ENCODE data around the gene PCYT1A.

The PCYT1A gene

GRCh38 chr3:196180346-196180745 lies 107.2 kb downstream of the PCYT1A start:
- TF ChIP-seq OSR1 (CRISPR knock-in tag; IDR thresholded peaks at IDR 0.05): no peak
- TF ChIP-seq ZC3H10 (CRISPR knock-in tag; IDR thresholded peaks at IDR 0.05): no peak
- no peak for TF ChIP-seq TCF4 (CRISPR knock-in tag; IDR thresholded peaks at IDR 0.05; ENCODE audit: borderline replicate concordance)
- TF ChIP-seq ESRRG (CRISPR knock-in tag; IDR thresholded peaks at IDR 0.05): no peak
- TF ChIP-seq POU6F1 (CRISPR knock-in tag; IDR thresholded peaks at IDR 0.05; ENCODE audit: borderline replicate concordance, low read depth): no peak
- no peak for TF ChIP-seq PATZ1 (CRISPR knock-in tag; IDR thresholded peaks at IDR 0.05; ENCODE audit: borderline replicate concordance)
- TF ChIP-seq ZFP3 (CRISPR knock-in tag; IDR thresholded peaks at IDR 0.05): no peak
- no peak for TF ChIP-seq SNAI2 (CRISPR knock-in tag; IDR thresholded peaks at IDR 0.05)
- TF ChIP-seq CREB5 (CRISPR knock-in tag; IDR thresholded peaks at IDR 0.05; ENCODE audit: low read depth): no peak
- TF ChIP-seq, protein P1, sequence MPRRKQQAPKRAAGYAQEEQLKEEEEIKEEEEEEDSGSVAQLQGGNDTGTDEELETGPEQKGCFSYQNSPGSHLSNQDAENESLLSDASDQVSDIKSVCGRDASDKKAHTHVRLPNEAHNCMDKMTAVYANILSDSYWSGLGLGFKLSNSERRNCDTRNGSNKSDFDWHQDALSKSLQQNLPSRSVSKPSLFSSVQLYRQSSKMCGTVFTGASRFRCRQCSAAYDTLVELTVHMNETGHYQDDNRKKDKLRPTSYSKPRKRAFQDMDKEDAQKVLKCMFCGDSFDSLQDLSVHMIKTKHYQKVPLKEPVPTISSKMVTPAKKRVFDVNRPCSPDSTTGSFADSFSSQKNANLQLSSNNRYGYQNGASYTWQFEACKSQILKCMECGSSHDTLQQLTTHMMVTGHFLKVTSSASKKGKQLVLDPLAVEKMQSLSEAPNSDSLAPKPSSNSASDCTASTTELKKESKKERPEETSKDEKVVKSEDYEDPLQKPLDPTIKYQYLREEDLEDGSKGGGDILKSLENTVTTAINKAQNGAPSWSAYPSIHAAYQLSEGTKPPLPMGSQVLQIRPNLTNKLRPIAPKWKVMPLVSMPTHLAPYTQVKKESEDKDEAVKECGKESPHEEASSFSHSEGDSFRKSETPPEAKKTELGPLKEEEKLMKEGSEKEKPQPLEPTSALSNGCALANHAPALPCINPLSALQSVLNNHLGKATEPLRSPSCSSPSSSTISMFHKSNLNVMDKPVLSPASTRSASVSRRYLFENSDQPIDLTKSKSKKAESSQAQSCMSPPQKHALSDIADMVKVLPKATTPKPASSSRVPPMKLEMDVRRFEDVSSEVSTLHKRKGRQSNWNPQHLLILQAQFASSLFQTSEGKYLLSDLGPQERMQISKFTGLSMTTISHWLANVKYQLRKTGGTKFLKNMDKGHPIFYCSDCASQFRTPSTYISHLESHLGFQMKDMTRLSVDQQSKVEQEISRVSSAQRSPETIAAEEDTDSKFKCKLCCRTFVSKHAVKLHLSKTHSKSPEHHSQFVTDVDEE (CRISPR knock-in tag; IDR thresholded peaks at IDR 0.05): no peak
- no peak for TF ChIP-seq BACH2 (CRISPR knock-in tag; IDR thresholded peaks at IDR 0.05; ENCODE audit: borderline replicate concordance)
- TF ChIP-seq ZNF70 (CRISPR knock-in tag; IDR thresholded peaks at IDR 0.05): no peak
- TF ChIP-seq GLIS3 (CRISPR knock-in tag; IDR thresholded peaks at IDR 0.05): no peak
- TF ChIP-seq, protein P2, sequence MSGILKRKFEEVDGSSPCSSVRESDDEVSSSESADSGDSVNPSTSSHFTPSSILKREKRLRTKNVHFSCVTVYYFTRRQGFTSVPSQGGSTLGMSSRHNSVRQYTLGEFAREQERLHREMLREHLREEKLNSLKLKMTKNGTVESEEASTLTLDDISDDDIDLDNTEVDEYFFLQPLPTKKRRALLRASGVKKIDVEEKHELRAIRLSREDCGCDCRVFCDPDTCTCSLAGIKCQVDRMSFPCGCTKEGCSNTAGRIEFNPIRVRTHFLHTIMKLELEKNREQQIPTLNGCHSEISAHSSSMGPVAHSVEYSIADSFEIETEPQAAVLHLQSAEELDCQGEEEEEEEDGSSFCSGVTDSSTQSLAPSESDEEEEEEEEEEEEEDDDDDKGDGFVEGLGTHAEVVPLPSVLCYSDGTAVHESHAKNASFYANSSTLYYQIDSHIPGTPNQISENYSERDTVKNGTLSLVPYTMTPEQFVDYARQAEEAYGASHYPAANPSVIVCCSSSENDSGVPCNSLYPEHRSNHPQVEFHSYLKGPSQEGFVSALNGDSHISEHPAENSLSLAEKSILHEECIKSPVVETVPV (CRISPR knock-in tag; IDR thresholded peaks at IDR 0.05): no peak
- TF ChIP-seq PPARA (CRISPR knock-in tag; IDR thresholded peaks at IDR 0.05; ENCODE audit: borderline replicate concordance): no peak
- no peak for TF ChIP-seq ISL1 (CRISPR knock-in tag; IDR thresholded peaks at IDR 0.05)
- ATAC-seq: no peak

Measured in SK-N-SH treated with all-trans-retinoic acid at 6 μM for 48 hours (cell line).